GM12891 (cell line): Measurements from ENCODE around the gene USP9X.

Experiments used
- DNase-seq: peaks from one replicate; pipeline ENCODE4 v3.0.0; 2011; ENCODE audit warnings: low spot score; ENCODE audit not compliant: insufficient read length
- FAIRE-seq: peaks from 2 replicates; lab custom pipeline; 2011; peaks lifted over from hg19 to GRCh38; lab: Jason Lieb, UNC
- PAX5 ChIP-seq: IDR thresholded peaks from 2 replicates; pipeline ENCODE4 v1.6.1; 2011; ENCODE audit warnings: low read length, moderate library complexity, mild to moderate bottlenecking; ENCODE audit not compliant: insufficient read depth, severe bottlenecking
- POLR2A ChIP-seq: IDR thresholded peaks from 2 replicates; pipeline ENCODE4 v1.6.1; 2011; ENCODE audit warnings: low read depth, low read length, control low read depth
- POLR2AphosphoS5 ChIP-seq: IDR thresholded peaks from 2 replicates; pipeline ENCODE4 v1.6.1; 2011; ENCODE audit warnings: low read depth, low read length, control low read depth
- POU2F2 ChIP-seq: IDR thresholded peaks from 2 replicates; pipeline ENCODE4 v1.6.1; 2011; ENCODE audit warnings: low read depth, mild to moderate bottlenecking, control low read depth, low read length, moderate library complexity
- SPI1 ChIP-seq: IDR thresholded peaks from 2 replicates; pipeline ENCODE4 v1.6.1; 2011; ENCODE audit warnings: low read depth, low read length, control low read depth
- TAF1 ChIP-seq: IDR thresholded peaks from 2 replicates; pipeline ENCODE4 v1.6.1; 2011; ENCODE audit warnings: low read depth, low read length, control low read depth

USP9X gene

DNA sequence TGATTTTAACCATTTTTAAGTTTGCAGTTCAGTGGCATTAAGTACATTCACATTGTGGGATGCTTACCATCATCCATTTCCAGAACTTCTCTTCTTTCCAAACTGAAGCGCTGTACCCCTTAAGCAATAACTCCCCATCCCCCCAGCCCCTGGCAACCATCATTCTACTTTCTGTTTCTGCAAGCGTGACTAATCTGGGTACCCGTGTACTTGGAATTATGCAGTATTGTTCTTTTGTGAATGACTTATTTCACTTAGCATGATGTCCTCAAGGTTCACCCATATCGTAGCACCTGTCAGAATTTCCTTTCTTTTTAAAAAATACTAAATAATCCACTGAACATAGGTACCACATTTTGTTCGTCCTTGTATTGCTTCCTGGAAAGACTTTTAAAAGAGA is 32.9 kb downstream of the USP9X start:
- no peak for TF ChIP-seq SPI1
- no peak for TF ChIP-seq PAX5
- TF ChIP-seq TAF1 = no peak
- TF ChIP-seq POLR2AphosphoS5 = no peak
- no peak for TF ChIP-seq POLR2A
- TF ChIP-seq POU2F2 = no peak
- FAIRE-seq (peak; percentile 73), DNase-seq (no peak)

DNA sequence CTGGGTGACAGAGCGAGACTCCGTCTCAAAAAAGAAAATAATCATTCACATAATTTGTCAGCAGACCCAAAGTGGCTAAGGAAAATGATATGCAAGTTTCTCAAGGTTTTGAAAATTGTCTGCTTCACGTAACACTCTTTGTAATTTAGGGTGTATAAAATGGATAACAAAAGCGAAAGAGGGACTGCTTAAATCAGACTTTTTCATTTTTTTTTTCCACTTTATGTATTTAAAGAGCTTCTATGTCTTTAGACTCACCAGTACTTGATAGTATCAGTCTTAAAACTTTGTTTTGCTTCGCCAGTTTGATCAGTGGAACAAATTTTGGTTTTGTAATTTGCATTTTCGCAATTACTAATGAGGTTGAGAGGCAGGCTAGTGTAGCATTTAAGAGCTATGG is 34.6 kb downstream of the USP9X start:
- DNase-seq = no peak
- peak; percentile 83 for FAIRE-seq
- TF ChIP-seq SPI1 = no peak
- no peak for TF ChIP-seq TAF1
- TF ChIP-seq POLR2AphosphoS5 = no peak
- no peak for TF ChIP-seq PAX5
- TF ChIP-seq POU2F2 = no peak
- TF ChIP-seq POLR2A = no peak

DNA sequence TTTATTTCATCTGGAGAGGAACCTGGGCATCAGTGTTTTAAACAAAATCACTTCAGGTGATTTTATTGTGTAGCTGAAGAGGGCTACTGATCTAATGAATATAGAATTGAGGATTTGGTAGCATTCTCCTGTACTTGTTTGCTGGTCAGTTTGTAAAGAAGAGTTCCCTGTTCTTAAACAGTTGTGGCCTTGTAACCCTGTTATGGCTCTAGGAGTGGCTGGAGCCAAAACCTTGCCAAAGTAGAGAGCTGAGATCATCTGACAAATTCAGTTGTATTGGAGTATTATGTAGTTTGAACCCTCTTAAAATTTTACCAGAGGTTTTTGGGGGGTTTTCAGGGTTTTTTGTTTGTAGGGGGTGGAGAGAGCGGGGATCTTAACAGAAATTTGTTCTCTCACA is 36.5 kb downstream of the USP9X start:
- no peak for TF ChIP-seq POLR2AphosphoS5
- TF ChIP-seq POU2F2 = no peak
- no peak for TF ChIP-seq PAX5
- TF ChIP-seq SPI1 = no peak
- no peak for TF ChIP-seq TAF1
- no peak for TF ChIP-seq POLR2A
- FAIRE-seq (no peak), DNase-seq (no peak)

DNA sequence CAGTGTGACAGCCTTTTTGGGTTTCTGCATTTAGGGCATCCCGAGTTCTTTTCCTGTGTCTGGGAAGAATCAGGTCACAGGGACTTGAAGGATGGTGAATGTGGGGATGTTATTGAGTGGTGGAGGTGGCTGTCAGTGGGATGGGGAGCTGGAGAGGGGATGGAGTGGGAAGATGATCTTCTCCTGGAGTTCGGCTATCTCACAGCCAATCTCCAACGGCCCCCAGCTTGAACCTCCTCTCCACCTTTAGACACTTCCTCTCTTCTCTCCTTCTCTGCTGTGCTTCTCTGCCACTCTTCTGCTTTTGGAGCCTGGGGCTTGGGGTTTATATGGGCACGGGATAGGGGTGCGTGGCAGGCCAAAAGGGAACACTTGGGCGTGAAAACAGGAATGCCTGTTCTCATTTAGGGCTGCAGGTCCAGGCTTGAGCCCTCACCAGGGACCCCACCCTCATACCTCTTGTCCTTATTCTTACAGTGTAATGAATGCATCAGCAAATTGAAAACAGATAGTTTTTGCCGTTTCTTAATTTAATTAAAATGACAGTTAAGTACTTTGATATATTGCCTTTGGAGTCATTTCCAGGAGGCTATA is 37.5 kb downstream of the USP9X start:
- no peak for DNase-seq
- TF ChIP-seq POU2F2 (no peak), TAF1 (no peak), POLR2AphosphoS5 (no peak), SPI1 (no peak), POLR2A (no peak), PAX5 (no peak)
- FAIRE-seq = no peak

DNA sequence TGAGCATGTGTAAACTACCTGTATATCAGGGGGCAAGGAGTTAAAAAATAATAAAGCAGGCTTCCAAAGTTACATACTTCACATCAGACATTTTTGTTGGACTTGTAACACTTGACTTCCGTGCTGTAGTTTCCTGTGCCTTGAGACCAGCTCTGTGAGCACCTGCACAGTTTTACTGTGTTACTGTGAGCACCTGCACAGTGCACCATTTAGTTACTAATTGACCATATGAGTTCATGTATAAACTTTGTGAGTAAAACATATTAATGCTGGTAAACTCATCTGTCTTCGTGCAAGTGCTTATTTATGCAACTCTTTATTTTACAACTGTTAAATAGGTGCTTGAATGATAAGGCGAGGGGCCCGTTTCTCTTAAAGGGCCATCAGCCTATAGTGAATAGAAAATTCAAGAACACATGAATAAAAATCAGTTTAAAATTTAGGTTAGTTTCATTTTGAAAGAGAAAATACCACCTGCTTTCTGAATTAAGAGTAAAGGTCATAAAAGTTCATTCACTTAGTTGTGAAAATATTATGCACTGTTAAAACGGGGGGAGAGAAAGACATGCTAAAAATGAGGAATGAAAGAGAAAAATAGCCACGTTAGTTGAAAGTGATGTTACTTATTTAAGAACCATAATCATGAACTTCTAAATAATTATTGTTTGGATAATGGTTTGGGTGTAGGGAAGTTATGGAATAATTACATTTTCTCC is 42.4 kb downstream of the USP9X start:
- FAIRE-seq (peak; percentile 78), DNase-seq (no peak)
- TF ChIP-seq POLR2AphosphoS5 = no peak
- TF ChIP-seq PAX5 = no peak

DNA sequence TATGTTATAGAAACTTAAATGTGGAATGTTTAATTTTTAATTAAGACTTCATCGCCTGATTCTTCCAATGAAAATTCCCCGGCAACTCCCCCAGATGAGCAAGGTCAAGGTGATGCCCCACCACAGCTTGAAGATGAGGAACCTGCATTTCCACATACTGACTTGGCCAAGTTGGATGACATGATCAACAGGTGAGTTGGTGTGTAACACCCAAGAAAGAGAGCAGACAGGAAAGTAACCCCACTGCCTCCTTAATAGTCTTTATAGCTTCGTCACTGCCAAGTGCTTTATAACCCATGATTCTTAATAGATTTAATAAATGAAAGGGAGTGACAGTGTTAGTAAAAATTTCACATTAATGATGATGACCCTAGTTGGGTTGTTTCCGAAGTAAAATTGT is 43.7 kb downstream of the USP9X start:
- DNase-seq = no peak
- no peak for FAIRE-seq
- TF ChIP-seq POLR2A = no peak
- TF ChIP-seq TAF1 = no peak
- TF ChIP-seq SPI1 = no peak
- TF ChIP-seq PAX5 = no peak
- no peak for TF ChIP-seq POU2F2
- no peak for TF ChIP-seq POLR2AphosphoS5

DNA sequence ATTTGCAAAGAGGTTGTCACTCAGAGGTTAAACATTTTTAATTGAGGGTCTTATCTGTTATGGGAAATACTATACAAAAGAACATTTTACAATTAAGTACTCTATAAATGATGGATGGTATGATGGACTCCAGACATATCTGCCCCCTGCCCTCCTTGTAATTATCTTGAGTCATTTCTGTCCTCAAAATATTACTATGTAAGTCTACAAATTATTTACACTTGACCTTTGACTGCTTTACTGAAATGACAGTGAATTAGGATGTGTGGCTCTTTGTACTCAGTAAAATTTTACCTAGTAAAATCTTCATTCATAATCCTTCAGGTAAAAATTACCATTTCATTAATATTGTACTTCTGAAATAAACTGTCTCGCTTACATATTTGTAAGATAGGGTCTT is 46.5 kb downstream of the USP9X start:
- TF ChIP-seq POLR2AphosphoS5 (no peak), SPI1 (no peak), TAF1 (no peak), POLR2A (no peak), PAX5 (no peak), POU2F2 (no peak)
- no peak for FAIRE-seq
- DNase-seq = no peak

DNA sequence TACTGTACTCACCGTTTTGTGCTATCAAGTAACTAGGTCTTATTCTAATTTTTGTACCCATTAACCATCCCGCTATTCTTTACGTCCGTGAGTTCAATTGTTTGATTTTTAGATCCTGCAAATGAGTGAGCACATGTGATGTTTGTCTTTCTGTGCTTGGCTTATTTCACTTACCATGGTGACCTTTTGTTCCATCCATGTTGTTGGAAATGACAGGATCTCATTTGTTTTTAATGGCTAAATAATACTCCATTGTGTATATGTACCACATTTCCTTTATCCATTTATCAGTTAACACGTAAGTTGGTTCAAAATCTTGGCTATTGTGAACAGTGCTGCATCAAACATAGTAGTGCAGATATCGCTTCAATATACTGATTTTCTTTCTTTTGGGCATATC is 48.3 kb downstream of the USP9X start:
- no peak for DNase-seq
- FAIRE-seq = no peak

DNA sequence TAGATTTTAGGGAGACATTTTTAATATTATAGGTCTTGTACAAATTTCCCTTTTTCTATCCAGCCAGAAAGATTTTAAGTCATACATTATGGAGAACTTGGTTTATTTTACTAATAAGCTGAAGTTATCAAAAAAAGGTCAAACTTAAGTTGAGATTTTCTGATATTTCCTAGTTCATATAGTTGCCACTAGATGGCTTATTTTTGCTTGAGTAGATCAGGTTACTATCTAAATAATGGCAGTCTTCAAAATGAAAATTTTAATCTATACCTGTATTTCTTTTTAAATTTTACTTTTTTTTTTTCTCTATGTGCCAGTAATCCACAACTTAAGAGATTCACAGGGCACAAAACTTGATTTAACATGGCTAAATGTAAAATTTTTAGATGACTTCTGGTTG is 52.3 kb downstream of the USP9X start:
- TF ChIP-seq PAX5 = no peak
- TF ChIP-seq POLR2A = no peak
- TF ChIP-seq SPI1 = no peak
- no peak for TF ChIP-seq TAF1
- TF ChIP-seq POU2F2 = no peak
- DNase-seq = no peak
- FAIRE-seq = no peak

More for the DNA sequence above, 48.3 kb downstream of the USP9X start:
- TF ChIP-seq POLR2A (no peak), SPI1 (no peak), PAX5 (no peak), TAF1 (no peak), POLR2AphosphoS5 (no peak), POU2F2 (no peak)
